ENCODE results near the gene PTAFR.

The PTAFR gene

DNA sequence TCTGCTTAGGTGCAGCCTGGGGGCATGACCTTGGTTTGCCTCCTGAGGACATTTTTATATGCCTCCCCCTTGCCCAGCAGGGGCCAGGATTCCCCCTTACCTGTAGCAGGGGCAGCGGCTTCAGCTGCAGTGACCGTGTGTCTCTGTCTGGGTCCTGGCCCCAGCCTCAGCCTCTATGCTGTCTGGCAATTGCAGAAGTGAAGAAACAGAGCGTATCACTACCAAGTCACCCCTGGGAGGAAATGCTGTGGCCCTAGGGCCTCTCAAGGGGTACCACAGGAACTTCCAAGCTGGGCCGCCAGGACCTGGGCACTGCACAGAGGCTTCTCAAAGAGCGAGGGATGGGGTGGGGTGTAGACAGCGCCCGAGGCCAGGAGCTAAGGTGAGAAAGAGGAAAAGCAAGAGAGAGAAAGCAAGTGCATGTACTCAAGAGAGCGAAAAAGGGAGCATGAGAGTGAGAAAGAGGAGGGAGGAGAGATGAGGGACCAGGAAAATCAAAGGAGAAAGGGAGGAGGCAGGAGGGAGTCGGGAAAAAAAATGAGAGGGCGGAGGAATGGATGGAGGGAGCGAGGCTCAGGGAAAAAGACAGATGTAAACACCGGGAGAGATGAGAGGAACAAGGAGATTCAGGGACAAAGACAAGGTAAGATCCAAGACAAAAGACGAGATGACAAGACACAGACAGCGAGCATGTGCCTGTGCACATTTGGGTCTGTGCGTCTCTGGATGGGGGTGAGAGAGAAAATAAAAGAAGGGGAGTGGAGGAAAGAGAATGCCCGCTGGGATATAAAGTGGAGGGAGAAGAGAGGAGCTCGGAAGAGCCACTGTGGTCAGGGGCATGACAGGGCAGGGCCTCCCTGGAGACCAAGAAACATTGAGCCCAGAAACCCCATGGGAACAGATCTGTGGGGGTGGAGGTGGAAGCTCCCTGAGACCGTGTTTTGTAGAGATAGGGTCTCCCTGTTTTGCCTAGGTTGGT, at the start of gene PTAFR:
TSS of gene PTAFR (minus strand) at position 199 of the 979 bp plus-strand sequence. CDS start 25,669 bp downstream, outside the sequence.
- DNase-seq (ENCODE audit: low read depth): no peak

- DNase-seq (ENCODE audit: low read depth): no peak
Measured at GRCh38 chr1:28213315-28213714, 36.8 kb upstream of the PTAFR start.

DNA sequence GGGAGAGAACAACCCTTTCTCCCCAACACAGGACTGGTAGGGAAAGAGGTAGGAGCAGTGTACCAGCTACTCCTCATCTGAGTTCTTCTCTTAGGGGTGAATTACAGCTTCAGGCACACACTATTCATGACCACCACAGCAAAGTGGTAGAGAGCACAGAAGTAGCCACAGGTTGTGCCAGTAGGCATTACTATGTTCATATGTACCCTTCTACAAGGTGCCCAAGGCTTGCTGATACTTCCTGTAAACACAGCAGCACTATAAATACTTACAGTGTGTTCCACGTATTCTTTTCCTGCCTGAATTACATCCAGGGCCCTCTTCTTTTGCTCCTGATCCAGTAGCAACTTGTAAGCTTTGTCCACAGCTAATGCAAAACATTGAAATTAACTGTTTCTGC, 33.2 kb upstream of the PTAFR start:
- no peak for DNase-seq (ENCODE audit: low read depth)

DNA sequence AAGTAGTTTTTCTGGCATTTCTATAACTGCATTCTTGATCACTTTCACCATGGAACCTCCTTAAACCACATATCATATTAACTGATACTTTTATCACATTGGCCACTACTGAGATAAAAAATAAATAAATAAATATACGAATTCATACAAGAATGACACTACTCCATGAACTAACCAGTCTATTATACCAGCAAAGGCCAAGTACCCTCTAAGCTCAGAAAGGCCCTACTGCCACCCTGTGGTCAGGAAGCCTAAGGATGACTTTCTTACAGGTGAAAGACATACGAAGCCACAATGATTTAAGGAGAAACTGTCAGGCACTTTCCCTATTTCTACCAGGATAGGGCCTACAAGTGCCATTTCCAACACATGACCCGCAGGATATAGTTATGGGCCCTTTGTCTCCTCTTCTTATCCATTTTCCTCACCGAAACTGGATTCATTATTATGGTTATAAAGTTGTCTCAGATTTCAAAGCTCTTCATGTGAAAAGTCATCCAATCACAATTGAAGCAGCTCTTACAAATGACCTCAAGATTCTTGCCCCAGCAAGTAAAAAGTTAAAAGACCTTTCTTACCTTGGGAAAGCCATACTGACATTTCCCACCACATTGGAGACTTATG, 32.4 kb upstream of the PTAFR start:
- DNase-seq (ENCODE audit: low read depth): peak; percentile 72

- DNase-seq (ENCODE audit: low read depth): no peak
Measured at GRCh38 chr1:28205243-28205642, 28.8 kb upstream of the PTAFR start.

DNA sequence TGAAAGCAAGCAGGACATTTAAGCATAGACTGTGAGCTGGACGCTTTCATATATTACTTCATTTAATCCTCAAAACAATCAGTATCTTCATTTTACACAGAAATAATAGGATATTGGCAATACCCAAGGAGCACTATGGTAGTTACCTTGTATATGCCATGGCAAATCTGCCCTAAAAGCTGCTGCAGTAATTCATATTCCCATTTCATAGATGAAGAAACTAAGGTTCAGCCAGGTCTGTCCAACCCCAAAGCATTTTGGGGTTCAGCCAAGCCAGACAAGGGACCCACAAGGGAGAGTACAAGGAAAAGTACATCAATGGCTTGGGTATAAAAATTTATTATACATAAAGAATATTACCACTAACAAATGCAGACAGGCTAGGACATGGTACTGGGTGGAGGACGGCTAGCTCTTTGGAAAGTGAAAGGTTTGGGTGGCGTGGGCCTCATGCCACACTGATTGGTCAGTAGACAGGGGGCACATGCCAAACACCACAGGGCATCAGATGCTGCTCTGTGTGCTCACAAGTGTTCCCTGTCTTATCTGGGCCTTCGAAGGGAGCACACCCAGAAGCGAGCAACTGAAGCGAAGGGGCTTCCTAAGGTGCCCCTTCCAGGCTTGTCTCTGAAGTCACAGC, 23.9 kb upstream of the PTAFR start:
- DNase-seq (ENCODE audit: low read depth): no peak

DNA sequence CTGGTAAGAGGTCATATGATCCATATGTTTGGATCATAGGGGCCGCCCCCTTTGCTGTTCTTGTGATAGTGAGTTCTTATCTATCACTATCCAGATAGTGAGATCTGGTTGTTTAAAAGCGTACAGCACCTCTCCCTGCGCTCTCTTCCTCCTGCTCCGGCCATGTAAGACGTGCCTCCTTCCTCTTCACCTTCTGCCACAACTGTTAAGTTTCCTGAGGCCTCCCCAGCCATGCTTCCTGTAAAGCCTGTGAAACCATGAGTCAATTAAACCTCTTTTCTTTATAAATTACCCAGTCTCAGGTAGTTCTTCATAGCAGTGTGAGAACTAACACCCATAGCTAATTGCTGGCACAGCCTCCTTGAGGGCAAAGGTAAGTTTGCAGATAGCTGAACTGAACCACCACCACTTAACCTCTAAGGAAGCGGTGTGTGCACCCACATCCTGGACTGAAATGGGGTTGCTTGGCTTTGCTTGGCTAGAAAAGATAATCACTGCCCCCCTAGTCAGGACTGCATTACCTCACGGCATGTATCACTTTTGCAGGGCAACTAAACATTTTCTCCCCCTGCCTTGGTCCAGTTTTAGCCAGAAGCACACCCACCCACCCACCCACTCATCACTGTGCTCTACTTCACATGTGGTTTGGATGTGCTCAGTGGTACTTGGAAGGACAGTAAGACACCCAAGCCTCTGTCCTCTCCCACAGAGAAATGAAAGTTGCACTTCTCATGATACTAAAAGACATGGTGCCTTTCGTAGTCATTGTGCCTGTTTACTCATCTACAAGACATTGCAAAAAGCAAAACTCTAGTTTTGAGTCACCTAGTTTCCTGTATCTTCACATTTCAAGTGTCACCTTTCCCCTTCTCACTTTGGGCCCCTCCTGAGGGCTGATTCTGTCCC, 23.1 kb upstream of the PTAFR start:
- no peak for DNase-seq (ENCODE audit: low read depth)

DNA sequence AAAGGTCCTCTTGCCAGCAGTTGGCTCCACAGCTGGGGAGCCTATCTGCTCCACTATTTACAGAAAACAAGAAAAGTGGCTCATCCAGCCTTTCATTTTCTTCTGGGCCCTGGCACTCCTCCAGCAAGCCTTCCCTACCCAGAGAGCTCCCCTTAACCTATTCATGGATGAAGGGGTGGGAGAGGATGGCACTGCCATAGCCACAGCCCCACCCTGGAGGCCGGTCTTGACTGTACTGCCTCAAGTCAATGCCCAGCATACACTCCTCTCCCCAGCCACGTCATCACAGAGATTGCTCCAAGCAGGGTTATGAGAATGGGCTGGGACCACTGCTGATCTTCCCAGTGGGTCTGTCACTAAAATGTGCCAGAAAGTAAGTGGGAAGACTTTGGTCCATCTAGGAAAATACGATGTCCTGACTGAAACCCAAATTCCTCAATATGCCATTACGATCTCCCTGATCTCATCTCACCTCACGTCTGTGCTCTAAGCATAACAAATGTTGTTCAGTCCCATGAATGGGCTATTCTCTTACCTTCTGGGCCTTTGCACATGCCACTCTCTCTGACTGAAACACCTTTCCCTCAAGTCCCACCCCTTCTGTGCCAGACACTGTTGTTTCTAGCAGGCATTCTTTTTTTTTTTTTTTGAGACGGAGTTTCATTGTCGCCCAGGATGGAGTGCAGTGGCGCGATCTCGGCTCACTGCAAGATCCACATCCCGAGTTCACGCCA, 21.4 kb upstream of the PTAFR start:
- DNase-seq (ENCODE audit: low read depth): no peak

DNA sequence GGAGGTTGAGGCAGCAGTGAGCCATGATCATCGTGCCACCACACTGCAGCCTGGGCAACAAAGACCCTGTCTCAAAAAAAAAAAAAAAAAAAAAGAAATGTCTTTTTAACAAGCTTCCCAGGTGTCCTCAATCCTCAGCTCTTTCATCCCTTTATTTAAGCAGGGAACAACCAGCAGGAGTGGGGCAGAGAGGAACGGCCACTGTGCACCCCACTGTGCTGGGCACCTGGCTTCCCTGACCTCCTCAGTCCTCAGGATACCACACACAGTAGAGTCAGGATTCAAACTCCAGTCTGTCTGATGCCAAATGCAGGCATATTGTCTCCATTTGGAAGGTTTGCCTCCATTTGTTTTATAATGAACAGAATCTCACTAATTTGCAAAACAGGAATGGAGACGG, 19.8 kb upstream of the PTAFR start:
- no peak for DNase-seq (ENCODE audit: low read depth)

DNA sequence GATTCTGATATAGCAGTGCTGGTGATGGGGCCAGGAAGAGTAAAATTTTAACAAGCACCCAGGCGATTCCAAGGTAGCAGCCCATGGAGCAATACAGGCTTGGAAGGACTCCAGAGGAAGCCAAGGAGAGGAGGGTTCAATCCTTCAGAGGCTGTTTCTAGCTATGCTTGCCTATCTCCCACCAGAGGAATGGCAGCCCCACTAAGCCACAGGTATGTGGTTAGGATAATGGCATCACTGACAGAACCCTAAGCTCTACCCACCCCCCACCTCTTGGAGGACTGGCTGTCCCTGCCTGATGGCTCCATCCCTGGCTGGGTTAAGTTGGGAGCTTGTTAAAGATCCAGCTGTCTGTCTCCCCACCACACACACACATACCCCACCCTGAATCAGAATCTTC, 19.3 kb upstream of the PTAFR start:
- DNase-seq (ENCODE audit: low read depth): no peak

DNA sequence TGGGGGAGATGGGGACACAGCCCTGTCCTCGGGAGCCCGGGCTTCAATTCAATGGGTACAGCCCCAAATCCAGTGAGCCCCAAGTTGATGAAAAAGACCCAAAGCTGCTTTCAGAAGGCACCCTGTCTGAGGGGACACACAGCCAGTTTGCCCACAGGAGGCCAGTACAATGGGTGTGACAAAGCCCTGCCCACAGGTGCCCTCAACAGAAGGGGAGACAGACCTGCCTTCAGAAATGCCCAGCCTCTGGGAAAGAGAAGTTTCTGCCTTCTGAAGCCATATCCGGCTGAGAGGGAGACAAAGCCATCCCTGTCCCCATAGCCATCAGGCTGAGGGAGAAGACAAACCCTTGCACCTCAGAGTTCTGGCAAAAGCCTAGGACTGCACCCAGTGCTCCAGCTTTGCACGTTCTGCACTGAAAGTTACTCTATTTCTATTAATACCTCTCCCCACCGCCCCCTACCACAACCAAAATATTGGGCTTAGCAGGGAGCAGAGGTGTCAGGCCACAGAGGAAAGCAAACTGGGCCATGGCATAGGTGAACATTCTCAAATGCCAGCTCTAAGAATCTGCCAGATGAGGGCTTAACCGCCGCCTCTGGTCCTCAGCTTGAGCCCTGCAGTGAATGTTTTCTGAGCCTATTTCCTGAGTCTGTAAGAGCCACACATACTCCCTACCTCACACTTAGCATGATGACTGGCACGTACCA, 18.0 kb upstream of the PTAFR start:
- no peak for DNase-seq (ENCODE audit: low read depth)

- DNase-seq (ENCODE audit: low read depth): no peak
Measured at GRCh38 chr1:28193701-28194161, 17.2 kb upstream of the PTAFR start.

GRCh38 chr1:28190996-28191645, 14.6 kb upstream of the PTAFR start:
- DNase-seq (ENCODE audit: low read depth): no peak

DNA sequence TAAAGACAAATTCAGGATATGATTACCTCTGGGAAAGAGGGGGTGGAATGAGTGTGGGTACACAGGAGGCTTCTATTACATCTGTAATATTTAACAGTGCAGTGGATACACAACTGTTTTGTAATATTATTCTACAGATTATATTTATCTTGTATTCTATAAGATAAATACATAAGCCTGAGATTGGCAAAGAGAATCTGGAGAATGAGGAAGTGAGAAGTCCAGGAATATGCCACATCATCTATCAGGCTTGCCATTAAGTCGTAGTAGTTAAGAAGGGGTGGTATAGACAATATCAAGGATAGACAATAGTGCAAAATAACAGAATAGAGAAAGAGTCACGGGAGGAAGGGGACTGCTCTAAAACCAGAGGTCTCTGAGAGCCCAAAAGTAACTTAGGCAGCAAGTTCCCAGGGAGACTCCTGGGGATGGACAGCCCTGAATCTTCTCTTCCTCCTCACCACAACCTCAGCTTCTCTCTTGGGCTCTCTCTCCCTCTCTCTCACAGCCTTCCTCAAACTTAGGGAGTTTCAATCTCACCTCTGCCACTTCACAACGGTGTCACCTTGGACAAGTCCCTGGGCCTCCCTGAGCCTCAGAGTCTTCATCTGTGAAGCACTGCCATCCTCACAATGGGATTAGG, 14.0 kb upstream of the PTAFR start:
- peak; percentile 21 for DNase-seq (ENCODE audit: low read depth)

DNA sequence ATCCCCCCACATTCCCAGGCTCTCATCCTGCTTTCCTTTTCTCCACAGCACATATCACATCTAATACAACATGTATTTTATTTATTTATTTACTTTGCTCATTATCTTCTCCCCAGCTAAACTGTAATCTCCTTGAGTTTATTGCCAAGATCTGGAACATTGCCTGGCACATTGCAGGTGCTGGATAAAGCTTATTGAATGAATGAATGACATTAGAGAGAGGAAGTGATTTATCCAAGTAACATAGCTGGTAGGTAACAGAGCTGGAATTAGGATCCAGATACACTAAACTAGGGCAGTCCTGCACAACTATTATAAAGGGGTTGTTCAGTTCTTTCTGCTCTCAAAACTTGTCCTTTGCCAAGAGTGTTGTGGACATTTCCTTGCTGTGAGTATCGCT, 8.6 kb upstream of the PTAFR start:
- no peak for DNase-seq (ENCODE audit: low read depth)

DNA sequence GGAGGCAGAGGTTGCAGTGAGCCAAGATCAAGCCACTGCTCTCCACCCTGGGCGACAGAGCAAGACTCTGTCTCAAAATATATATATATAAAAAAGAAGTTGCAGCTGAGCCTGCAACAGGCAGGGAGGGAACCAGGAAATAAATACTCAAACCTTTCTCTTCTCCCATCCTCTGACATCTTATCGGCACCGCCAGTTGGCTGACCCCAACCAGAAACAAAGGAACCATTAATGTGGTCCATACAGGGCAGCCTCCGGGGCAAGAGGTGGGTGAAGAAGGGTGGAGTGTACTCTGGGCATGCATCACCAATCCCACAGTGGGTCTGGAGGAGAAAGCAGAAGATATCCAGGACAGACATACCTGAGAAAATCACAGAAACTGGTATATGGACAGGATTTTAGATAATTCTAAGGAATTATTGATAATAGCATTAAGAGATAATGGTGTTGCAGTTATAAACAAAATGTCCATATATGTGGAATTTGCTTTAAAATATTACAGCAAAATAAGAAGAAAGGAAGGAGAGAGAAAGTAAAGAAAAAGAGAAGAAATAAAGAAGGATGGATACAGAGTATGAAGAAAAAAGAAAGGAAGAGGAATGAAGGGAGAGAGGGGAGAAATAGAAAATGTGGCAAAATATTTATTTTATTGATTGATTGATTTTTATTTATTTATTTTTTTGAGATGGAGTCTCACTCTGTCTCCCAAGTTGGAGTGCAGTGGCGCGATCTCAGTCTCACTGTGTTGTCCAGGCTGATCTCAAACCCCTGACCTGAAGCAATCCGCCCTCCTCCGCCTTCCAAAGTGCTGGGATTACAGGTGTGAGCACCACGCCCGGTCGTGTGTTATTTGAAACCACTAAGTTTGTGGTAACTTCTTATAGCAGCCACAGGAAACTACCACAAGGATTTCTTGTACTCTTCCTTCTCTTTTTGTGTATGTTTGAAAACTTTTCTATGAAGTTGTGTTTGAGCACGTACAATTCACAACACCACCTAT, 4.1 kb upstream of the PTAFR start:
- DNase-seq (ENCODE audit: low read depth): no peak

DNA sequence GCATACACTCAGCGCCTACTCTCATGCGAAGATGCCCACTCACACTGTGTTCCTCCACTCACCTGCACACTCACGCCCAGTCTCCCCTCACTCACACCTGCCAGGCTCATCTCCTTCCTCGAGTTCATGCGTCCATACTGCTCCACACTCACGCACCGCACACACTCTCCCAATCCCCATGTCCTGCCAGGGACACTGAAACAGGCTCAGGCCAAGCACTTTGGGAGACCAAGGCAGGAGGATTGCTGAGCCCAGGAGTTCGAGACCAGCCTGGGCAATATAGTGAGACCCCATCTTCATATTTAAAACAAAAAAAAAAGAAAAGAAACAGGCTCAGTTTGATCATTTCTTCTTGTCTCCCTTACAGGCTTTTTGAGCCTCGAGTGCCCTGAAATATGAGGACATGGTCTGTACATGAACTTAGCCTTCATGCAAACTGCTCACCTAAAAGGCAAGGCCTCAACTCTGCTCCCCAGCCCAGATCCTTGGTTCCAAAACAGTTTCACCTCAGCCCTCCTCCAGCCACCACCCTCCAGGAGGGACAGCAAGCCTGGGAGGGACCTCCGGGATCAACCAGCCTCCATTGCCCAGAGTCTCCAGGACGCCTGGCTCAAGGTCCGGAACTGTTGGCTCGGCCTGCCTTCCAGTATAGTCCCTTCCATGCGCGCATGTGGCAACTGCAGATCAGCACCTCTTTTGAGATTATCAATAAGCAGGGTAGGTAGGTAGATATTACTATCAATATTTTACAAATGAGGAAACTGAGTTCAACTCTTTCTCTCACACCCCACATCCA, 2.4 kb upstream of the PTAFR start:
- no peak for DNase-seq (ENCODE audit: low read depth)
